DND-41 (cell line): Measurements from ENCODE around the gene C19orf67.

ENCODE experiments used
- ATAC-seq: fragments of 200-7000 bp; cut with Tn5 transposase; 3 replicates; pipeline ENCODE4 v1.9.1; 2021; ENCODE audit warnings: low read depth; ENCODE audit not compliant: insufficient read depth
- DNase-seq: peaks from one replicate; pipeline ENCODE4 v3.0.0-alpha.2; 2020
- H2AFZ ChIP-seq: 2 replicates; pipeline ENCODE4 v1.6.0; 2012; ENCODE audit warnings: low read depth, low read length
- H3K27ac ChIP-seq: 2 replicates; pipeline ENCODE4 v1.5.1; 2012; ENCODE audit warnings: low read length, inconsistent platforms
- H3K27me3 ChIP-seq: fragments of 200-600 bp; sonication (generic); 2 replicates; pipeline ENCODE4 v1.6.0; 2012; ENCODE audit warnings: low read length, mild to moderate bottlenecking, inconsistent platforms; ENCODE audit not compliant: insufficient read depth, poor library complexity
- H3K36me3 ChIP-seq: 2 replicates; pipeline ENCODE4 v1.5.1; 2012; ENCODE audit warnings: low read length, inconsistent platforms; ENCODE audit not compliant: insufficient read depth
- H3K4me1 ChIP-seq: 2 replicates; pipeline ENCODE4 v1.5.1; 2012; ENCODE audit warnings: mild to moderate bottlenecking, low read length; ENCODE audit not compliant: insufficient read depth
- H3K4me2 ChIP-seq: 2 replicates; pipeline ENCODE4 v1.6.0; 2012; ENCODE audit warnings: mild to moderate bottlenecking, moderate library complexity, low read length, inconsistent platforms; ENCODE audit not compliant: insufficient read depth
- H3K4me3 ChIP-seq, 2 experiments: fragments of 200-600 bp in 1 of 2; shearing (Covaris generic) in 1 of 2; 2 replicates each; pipeline ENCODE4 v1.5.1; 2012 to 2016; ENCODE audit warnings: inconsistent platforms in 2 of 2, low read length in 2 of 2, mild to moderate bottlenecking in 2 of 2, low read depth in 1 of 2, moderate library complexity in 1 of 2
- H3K79me2 ChIP-seq: 2 replicates; pipeline ENCODE4 v1.6.0; 2012; ENCODE audit warnings: low read length, inconsistent platforms; ENCODE audit not compliant: insufficient read depth
- H3K9ac ChIP-seq: 2 replicates; pipeline ENCODE4 v1.6.0; 2012; ENCODE audit warnings: low read depth, mild to moderate bottlenecking, inconsistent platforms, low read length, moderate library complexity
- H3K9me3 ChIP-seq: 2 replicates; pipeline ENCODE4 v1.5.1; 2012; ENCODE audit warnings: low read length, moderate library complexity, mild to moderate bottlenecking, inconsistent platforms; ENCODE audit not compliant: insufficient read depth, severe bottlenecking
- H4K20me1 ChIP-seq: 2 replicates; pipeline ENCODE4 v1.6.0; 2012; ENCODE audit warnings: low read length; ENCODE audit not compliant: insufficient read depth
- EZH2 ChIP-seq: IDR thresholded peaks from 3 replicates; pipeline ENCODE4 v1.6.1; 2012; ENCODE audit warnings: borderline replicate concordance, low read depth, mild to moderate bottlenecking, moderate library complexity, low read length, inconsistent platforms; ENCODE audit not compliant: severe bottlenecking
- TF ChIP-seq, protein P1 (sequence below): IDR thresholded peaks from 2 replicates; pipeline ENCODE4 v1.5.1; 2012; ENCODE audit warnings: borderline replicate concordance, low read length, moderate library complexity, mild to moderate bottlenecking; ENCODE audit not compliant: poor library complexity, severe bottlenecking; ENCODE audit errors: extremely low read depth

Gene C19orf67

GRCh38 chr19:14073261-14073924, 12.2 kb downstream of the C19orf67 start:
- H3K27me3 ChIP-seq, result peaks cover 17% of the 10 kb centered on the region
- H3K27ac ChIP-seq, result peak overlapping the region; percentile 80
- H2AFZ ChIP-seq, result peak overlapping the region; percentile 83
- H3K9me3 ChIP-seq, result no peaks in the 10 kb centered on the region
- H3K4me3 ChIP-seq, result peak overlapping the region; percentile 83 to 92
- H3K4me1 ChIP-seq, result peaks cover 35% of the 10 kb centered on the region
- H3K36me3 ChIP-seq, result peaks cover 4% of the 10 kb centered on the region; the same call in 1 of the 2 replicates
- TF ChIP-seq EZH2, result no peak
- TF ChIP-seq, protein P1, sequence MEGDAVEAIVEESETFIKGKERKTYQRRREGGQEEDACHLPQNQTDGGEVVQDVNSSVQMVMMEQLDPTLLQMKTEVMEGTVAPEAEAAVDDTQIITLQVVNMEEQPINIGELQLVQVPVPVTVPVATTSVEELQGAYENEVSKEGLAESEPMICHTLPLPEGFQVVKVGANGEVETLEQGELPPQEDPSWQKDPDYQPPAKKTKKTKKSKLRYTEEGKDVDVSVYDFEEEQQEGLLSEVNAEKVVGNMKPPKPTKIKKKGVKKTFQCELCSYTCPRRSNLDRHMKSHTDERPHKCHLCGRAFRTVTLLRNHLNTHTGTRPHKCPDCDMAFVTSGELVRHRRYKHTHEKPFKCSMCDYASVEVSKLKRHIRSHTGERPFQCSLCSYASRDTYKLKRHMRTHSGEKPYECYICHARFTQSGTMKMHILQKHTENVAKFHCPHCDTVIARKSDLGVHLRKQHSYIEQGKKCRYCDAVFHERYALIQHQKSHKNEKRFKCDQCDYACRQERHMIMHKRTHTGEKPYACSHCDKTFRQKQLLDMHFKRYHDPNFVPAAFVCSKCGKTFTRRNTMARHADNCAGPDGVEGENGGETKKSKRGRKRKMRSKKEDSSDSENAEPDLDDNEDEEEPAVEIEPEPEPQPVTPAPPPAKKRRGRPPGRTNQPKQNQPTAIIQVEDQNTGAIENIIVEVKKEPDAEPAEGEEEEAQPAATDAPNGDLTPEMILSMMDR, result peak; percentile 73
- peak overlapping the region; percentile 78 for H3K9ac ChIP-seq
- H3K79me2 ChIP-seq, result peaks cover 32% of the 10 kb centered on the region
- H3K4me2 ChIP-seq, result peak overlapping the region; percentile 85
- ATAC-seq (peak; percentile 73), DNase-seq (peak; percentile 81)
- H4K20me1 ChIP-seq, result peaks cover 4% of the 10 kb centered on the region; the same call in 1 of the 2 replicates

- Histone ChIP-seq H3K27me3 (peaks cover 17% of the 10 kb centered on the region), H3K79me2 (peaks cover 32% of the 10 kb centered on the region), H3K9ac (peak within 1 kb of the TSS; percentile 78), H3K4me1 (peaks cover 35% of the 10 kb centered on the region), H3K27ac (peak within 1 kb of the TSS; percentile 80), H3K36me3 (peaks cover 4% of the 10 kb centered on the region; the same call in 1 of the 2 replicates), H3K4me3 (peak within 1 kb of the TSS; percentile 83 to 92), H3K4me2 (peak within 1 kb of the TSS; percentile 85), H2AFZ (peak within 1 kb of the TSS; percentile 83), H3K9me3 (no peaks in the 10 kb centered on the region), H4K20me1 (peaks cover 4% of the 10 kb centered on the region; the same call in 1 of the 2 replicates)
- ATAC-seq, result peak; percentile 1; the same call in 1 of the 3 replicates
- DNase-seq, result peak; percentile 26
- TF ChIP-seq EZH2, result peak; percentile 94
- TF ChIP-seq, protein P1, result no peak
Observed at GRCh38 chr19:14072535-14073260, 12.9 kb downstream of the C19orf67 start, which contains the start of gene MISP3. Gene MISP3, plus strand, starts transcription at chr19:14072786. Its CDS starts 524 bp downstream, at chr19:14073310.

GRCh38 chr19:14070268-14071050, 15.1 kb downstream of the C19orf67 start:
- Histone ChIP-seq H3K27me3 (peaks cover 17% of the 10 kb centered on the region), H3K9ac (no peak overlapping the region), H2AFZ (no peak overlapping the region), H3K36me3 (peaks cover 4% of the 10 kb centered on the region; the same call in 1 of the 2 replicates), H3K9me3 (no peaks in the 10 kb centered on the region), H4K20me1 (peaks cover 4% of the 10 kb centered on the region; the same call in 1 of the 2 replicates), H3K4me2 (no peak overlapping the region), H3K4me1 (peaks cover 27% of the 10 kb centered on the region), H3K27ac (no peak overlapping the region), H3K4me3 (no peak overlapping the region), H3K79me2 (peaks cover 17% of the 10 kb centered on the region)
- DNase-seq (no peak), ATAC-seq (no peak)
- TF ChIP-seq, protein P1, result no peak
- no peak for TF ChIP-seq EZH2
